GM12878 (cell line): ENCODE data around the gene CSNK1G3. TPM values are rescaled to one million over a fixed set of nuclear protein-coding genes. Genes with fewer than 3 reads are reported as not detected.

Experiments used
- ATAC-seq: fragments of 200-7000 bp; cut with Tn5 transposase; 3 replicates; pipeline ENCODE4 v1.9.1; 2020; ENCODE audit warnings: mild to moderate bottlenecking, moderate library complexity
- BruUV-seq: library from RNA; stranded (reverse); fragments of 400-500 nt; replicated peaks from 2 replicates; lab custom pipeline; 2021; lab: Mats Ljungman, UMichigan
- CTCF ChIA-PET: fragments of 300-600 bp; sonication (Branson Sonifier 250); formaldehyde crosslinking; extraction: SDS; loops from one replicate; lab custom pipeline; 2021; ENCODE audit warnings: inconsistent platforms; lab: Yijun Ruan, JAX
- POLR2A ChIA-PET: fragments of 350-600 bp; formaldehyde crosslinking; extraction: SDS; loops from one replicate; lab custom pipeline; 2021; ENCODE audit warnings: inconsistent platforms; lab: Charles Lee
- RAD21 ChIA-PET: fragments of 300-600 bp; sonication (Branson Sonifier 250); formaldehyde crosslinking; loops from one replicate; lab custom pipeline; 2023; ENCODE audit warnings: antibody characterized with exemption; ENCODE audit not compliant: unreplicated experiment; lab: Charles Lee
- SMC1A ChIA-PET: fragments of 300-600 bp; sonication (Branson Sonifier 250); formaldehyde crosslinking; loops from one replicate; lab custom pipeline; 2023; ENCODE audit not compliant: unreplicated experiment, uncharacterized antibody; lab: Charles Lee
- DNase-seq: peaks from one replicate; pipeline ENCODE4 v3.0.0-alpha.2; 2011; ENCODE audit warnings: low read depth, low spot score
- FAIRE-seq: peaks from 3 replicates; lab custom pipeline; 2011; peaks lifted over from hg19 to GRCh38; lab: Jason Lieb, UNC
- H2AFZ ChIP-seq: 2 replicates; pipeline ENCODE4 v1.6.0; 2011; ENCODE audit warnings: low read depth, low read length, control low read depth; ENCODE audit not compliant: control insufficient read depth
- H3K27ac ChIP-seq: 2 replicates; pipeline ENCODE4 v1.5.1; 2011; ENCODE audit warnings: control low read depth; ENCODE audit not compliant: control insufficient read depth, insufficient read depth
- H3K27me3 ChIP-seq, 2 experiments: replicated peaks in 1 of 2; 2 replicates each; pipeline versions ENCODE4 v1.6.0 to v1.6.1; 2011; ENCODE audit warnings: low read length in 1 of 2; ENCODE audit not compliant: control insufficient read depth in 2 of 2, insufficient read depth in 2 of 2
- H3K36me3 ChIP-seq, 2 experiments: 2 replicates each; pipeline ENCODE4 v1.5.1; 2011; ENCODE audit warnings: low read length in 1 of 2; ENCODE audit not compliant: control insufficient read depth in 2 of 2, insufficient read depth in 2 of 2
- H3K4me1 ChIP-seq: 2 replicates; pipeline ENCODE4 v1.6.1; 2011; ENCODE audit warnings: mild to moderate bottlenecking, low read length, moderate library complexity, mixed read lengths; ENCODE audit not compliant: control insufficient read depth, insufficient read depth
- H3K4me2 ChIP-seq: 2 replicates; pipeline ENCODE4 v1.6.0; 2011; ENCODE audit warnings: control low read depth; ENCODE audit not compliant: control insufficient read depth, insufficient read depth
- H3K4me3 ChIP-seq: fragments of 200-600 bp; sonication (generic); 2 replicates; pipeline ENCODE4 v1.5.1; 2016
- H3K79me2 ChIP-seq: 2 replicates; pipeline ENCODE4 v1.6.0; 2011; ENCODE audit warnings: low read length; ENCODE audit not compliant: control insufficient read depth, insufficient read depth
- H3K9ac ChIP-seq: 2 replicates; pipeline ENCODE4 v1.8.0; 2011; ENCODE audit warnings: low read length, control low read depth, mixed read lengths; ENCODE audit not compliant: control insufficient read depth, insufficient read depth
- H3K9me3 ChIP-seq: replicated peaks from 3 replicates; pipeline ENCODE4 v1.5.1; 2011; ENCODE audit warnings: mild to moderate bottlenecking, low read length; ENCODE audit not compliant: control insufficient read depth, insufficient read depth
- H4K20me1 ChIP-seq: 2 replicates; pipeline ENCODE4 v1.6.0; 2011; ENCODE audit not compliant: control insufficient read depth, insufficient read depth
- ATF3 ChIP-seq: IDR thresholded peaks from 2 replicates; pipeline ENCODE4 v1.6.1; 2011; ENCODE audit warnings: low read depth, mild to moderate bottlenecking, low read length, moderate library complexity, borderline replicate concordance; ENCODE audit errors: extremely low read depth
- CBX3 ChIP-seq: fragments of 200-600 bp; sonication (generic); IDR thresholded peaks from 2 replicates; pipeline ENCODE4 v1.6.1; 2016; ENCODE audit warnings: low read depth, borderline replicate concordance
- ETV6 ChIP-seq, 2 experiments: fragments of 450-650 bp in 1 of 2; IDR thresholded peaks in 1 of 2; conservative IDR thresholded peaks in 1 of 2; 2 replicates each; pipeline ENCODE4 v1.6.1; 2014; ENCODE audit warnings: antibody characterized with exemption in 1 of 2, borderline replicate concordance in 1 of 2, low read depth in 1 of 2, mild to moderate bottlenecking in 1 of 2, moderate library complexity in 1 of 2
- HCFC1 ChIP-seq: fragments of 150-350 bp; IDR thresholded peaks from 2 replicates; pipeline ENCODE4 v1.6.1; 2014; ENCODE audit warnings: low read length
- IRF4 ChIP-seq: IDR thresholded peaks from 2 replicates; pipeline ENCODE4 v1.6.1; 2011; ENCODE audit warnings: low read depth, low read length
- NKRF ChIP-seq: fragments of 450-650 bp; conservative IDR thresholded peaks from 2 replicates; pipeline ENCODE4 v1.6.1; 2017; ENCODE audit warnings: mild to moderate bottlenecking, moderate library complexity
- PAX5 ChIP-seq: IDR thresholded peaks from 2 replicates; pipeline ENCODE4 v1.6.1; 2011; ENCODE audit warnings: low read depth, low read length, borderline replicate concordance
- RCOR1 ChIP-seq: conservative IDR thresholded peaks from 2 replicates; pipeline ENCODE4 v1.6.1; 2012; ENCODE audit warnings: low read depth, low read length, improper control_type of control experiment
- TCF3 ChIP-seq: IDR thresholded peaks from 2 replicates; pipeline ENCODE4 v1.6.1; 2012; ENCODE audit warnings: low read depth, mild to moderate bottlenecking, low read length, borderline replicate concordance; ENCODE audit not compliant: insufficient read depth
- ZNF622 ChIP-seq: fragments of 450-650 bp; IDR thresholded peaks from 2 replicates; pipeline ENCODE4 v1.6.1; 2017; ENCODE audit warnings: mild to moderate bottlenecking, inconsistent platforms
- WGBS: methylation state at CpG from one replicate; pipeline ENCODE4 v1.1.6; 2016; ENCODE audit warnings: low lambda C conversion rate; ENCODE audit not compliant: insufficient replicate concordance, insufficient coverage; ENCODE audit errors: missing lambda C conversion rate; 5-methylcytosine and 5-hydroxymethylcytosine counted together
- in situ Hi-C: fragments of 300-500 bp; cut with MboI; formaldehyde crosslinking; loops from 9 replicates; pipeline ENCODE4 v1.14.3; 2018; ENCODE audit warnings: mixed read lengths
- intact Hi-C: fragments of 100-400 bp; cut with micrococcal nuclease; formaldehyde crosslinking; loops from one replicate; pipeline ENCODE4 v1.14.2; 2022; ENCODE audit not compliant: unreplicated experiment
- polyA plus RNA-seq, 11 experiments: library from polyadenylated mRNA; depleted of rRNA in 4 of 11; unstranded in 6 of 11; stranded (reverse) in 5 of 11; fragments of >200 nt; fragmentation: Nextera tagmentation in 4 of 11; fragmentation: Illumina TruSeq in 1 of 11; extraction: Ambion mirVana in 4 of 11; extraction: Trizol in 1 of 11; gene quantifications; 1 replicate in 1 of 11; 2 replicates in 10 of 11; pipeline versions ENCODE4 v1.2.1 to v1.2.3, GENCODE V29; 2011 to 2016; ENCODE audit warnings: inconsistent platforms in 2 of 11, missing spikeins in 2 of 11, low read depth in 1 of 11
- total RNA-seq, 4 experiments: library from RNA; depleted of rRNA in 3 of 4; stranded (reverse); fragments of >200 nt in 3 of 4; fragmentation: Illumina TruSeq in 1 of 4; extraction: Trizol in 1 of 4; gene quantifications; 2 replicates each; pipeline versions ENCODE4 v1.2.1 to v1.2.3, GENCODE V29; 2013 to 2021

The CSNK1G3 gene
- total and polyA plus RNA-seq, 10 of the 15 experiments (the other 5 are each of a cell fraction or from before 2014, with no cell fraction given), result 7.4 to 24.1 (median 17.9) TPM

GRCh38 chr5:123471385-123471784 is 40.6 kb upstream of the CSNK1G3 start:
- in situ Hi-C loops (no loop called here), intact Hi-C loops (no loop called here)
- TF ChIP-seq TCF3, result no peak
- H3K4me2 ChIP-seq, result no peak overlapping the region
- H3K27ac ChIP-seq, result no peak overlapping the region
- H3K79me2 ChIP-seq, result no peaks in the 10 kb centered on the region
- WGBS, result 55% methylated on average over 3 of the region's 3 CpGs
- no peaks in the 10 kb centered on the region; a peak in 1 of 4 replicates for H3K27me3 ChIP-seq
- no peak for FAIRE-seq
- H3K36me3 ChIP-seq, result no peaks in the 10 kb centered on the region
- H3K4me1 ChIP-seq, result no peaks in the 10 kb centered on the region
- CTCF ChIA-PET, result interaction anchor here (1.7 kb wide), 1 partner anchor 13 kb away, joined by 5 read pairs; no protein-coding TSS in a partner anchor
- no peak for ATAC-seq
- no peak for DNase-seq
- H3K9me3 ChIP-seq, result no peaks in the 10 kb centered on the region; the same call in 2 of the 3 replicates
- POLR2A ChIA-PET, result interaction anchor here (0.9 kb wide), 1 partner anchor 9 kb away, joined by 3 read pairs; no protein-coding TSS in a partner anchor
- H4K20me1 ChIP-seq, result no peaks in the 10 kb centered on the region
- RAD21 ChIA-PET, result interaction anchor here (0.9 kb wide), 1 partner anchor 48 kb away, joined by 3 read pairs; the partner anchor contains the start of gene CEP120
- BruUV-seq, result no TSS peak
- no peak overlapping the region for H3K4me3 ChIP-seq
- no peak overlapping the region for H2AFZ ChIP-seq
- no peak overlapping the region for H3K9ac ChIP-seq
- SMC1A ChIA-PET, result interaction anchor here (0.6 to 1.4 kb wide), 3 partner anchors 34 to 77 kb away, joined by 3 to 4 read pairs (median 3); no protein-coding TSS in a partner anchor

- in situ Hi-C loops, result no loop called here
- ChIA-PET POLR2A (no interaction called here), CTCF (no interaction called here), SMC1A (interaction anchor here (0.6 to 1.4 kb wide), 2 partner anchors 33 to 266 kb away, joined by 4 read pairs; no protein-coding TSS in a partner anchor), RAD21 (no interaction called here)
- H4K20me1 ChIP-seq, result no peaks in the 10 kb centered on the region
- ATAC-seq (no peak), FAIRE-seq (no peak), DNase-seq (no peak)
- H3K9me3 ChIP-seq, result no peaks in the 10 kb centered on the region; the same call in 2 of the 3 replicates
- no peaks in the 10 kb centered on the region for H3K4me1 ChIP-seq
- H3K79me2 ChIP-seq, result no peaks in the 10 kb centered on the region
- 78% methylated on average over 8 of the region's 8 CpGs for WGBS
- H3K4me2 ChIP-seq, result no peak overlapping the region
- TF ChIP-seq PAX5 (no peak), ZNF622 (no peak), ATF3 (no peak), HCFC1 (no peak), ETV6 (conservative IDR thresholded peaks at IDR 0.05 in 1 of 2, IDR thresholded peaks at IDR 0.05 in 1 of 2; ENCODE audit: borderline replicate concordance in 1 of 2, low read depth in 1 of 2) (no peak), IRF4 (no peak), NKRF (no peak), CBX3 (no peak), RCOR1 (no peak)
- intact Hi-C loops, result no loop called here
- no peak overlapping the region for H2AFZ ChIP-seq
- no peaks in the 10 kb centered on the region for H3K36me3 ChIP-seq
- H3K9ac ChIP-seq, result no peak overlapping the region
- no TSS peak for BruUV-seq
- no peak overlapping the region for H3K4me3 ChIP-seq
- H3K27ac ChIP-seq, result no peak overlapping the region
- no peaks in the 10 kb centered on the region; a peak in 1 of 4 replicates for H3K27me3 ChIP-seq
Observed at GRCh38 chr5:123472150-123472924, 39.6 kb upstream of the CSNK1G3 start.
